ENCODE data around the gene FLOT1.

FLOT1 gene

DNA sequence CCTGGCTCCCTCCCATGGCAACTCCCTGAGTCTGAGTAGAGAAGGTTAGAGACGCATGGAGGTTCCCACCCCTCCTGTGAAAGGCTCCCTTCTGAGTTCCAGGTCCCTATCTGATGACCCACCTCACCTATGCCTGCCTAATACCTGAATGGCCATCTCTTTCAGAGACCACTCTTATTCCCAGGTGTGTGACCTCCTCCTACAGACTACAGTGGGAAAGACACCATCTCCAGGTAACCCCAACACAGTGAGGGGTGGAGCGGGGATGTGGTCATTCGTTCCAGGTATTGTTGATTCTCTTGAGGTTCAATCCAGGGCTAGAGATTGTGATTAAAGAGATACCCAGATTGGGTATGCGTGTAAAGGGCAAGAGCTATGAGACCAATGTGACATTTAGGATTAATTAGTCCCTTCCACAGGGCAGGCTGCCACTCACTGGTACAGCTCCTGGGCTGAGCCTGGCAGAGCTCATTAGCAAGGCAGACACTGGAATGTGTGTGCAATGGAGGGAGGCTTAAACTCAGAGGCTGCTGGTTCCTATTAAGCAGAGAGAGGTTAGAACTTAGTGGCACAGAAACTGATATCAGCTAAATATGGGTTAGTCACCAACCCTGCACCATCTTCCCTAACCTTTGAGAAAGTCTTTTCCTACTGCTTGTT is 48.4 kb upstream of the FLOT1 start:
- POLR2A ChIA-PET: interaction anchor here (2.9 kb wide), 1 partner anchor 9 kb away, joined by 10 read pairs; no protein-coding TSS in a partner anchor
- Histone ChIP-seq H3K4me3 (ENCODE audit: low read depth, low read length) (no peak overlapping the region), H3K9me3 (ENCODE audit: control insufficient read depth, insufficient read depth, low read depth, low read length) (no peaks in the 10 kb centered on the region), H3K36me3 (ENCODE audit: control insufficient read depth in 2 of 2, insufficient read depth in 1 of 2, low read length in 2 of 2) (no peaks in the 10 kb centered on the region), H3K4me1 (ENCODE audit: control insufficient read depth, insufficient read depth, low read length) (no peaks in the 10 kb centered on the region), H3K27ac (ENCODE audit: extremely low read depth, low read depth, low read length) (no peak overlapping the region)
- TF ChIP-seq ZNF362 (tag by site-specific recombination; IDR thresholded peaks at IDR 0.05) (no peak), KLF8 (tag by site-specific recombination; IDR thresholded peaks at IDR 0.05) (no peak)
- CTCF ChIA-PET: interaction anchor here (1.1 to 4.4 kb wide), 4 partner anchors 9 to 38 kb away, joined by 3 to 24 read pairs (median 4); no protein-coding TSS in a partner anchor

DNA sequence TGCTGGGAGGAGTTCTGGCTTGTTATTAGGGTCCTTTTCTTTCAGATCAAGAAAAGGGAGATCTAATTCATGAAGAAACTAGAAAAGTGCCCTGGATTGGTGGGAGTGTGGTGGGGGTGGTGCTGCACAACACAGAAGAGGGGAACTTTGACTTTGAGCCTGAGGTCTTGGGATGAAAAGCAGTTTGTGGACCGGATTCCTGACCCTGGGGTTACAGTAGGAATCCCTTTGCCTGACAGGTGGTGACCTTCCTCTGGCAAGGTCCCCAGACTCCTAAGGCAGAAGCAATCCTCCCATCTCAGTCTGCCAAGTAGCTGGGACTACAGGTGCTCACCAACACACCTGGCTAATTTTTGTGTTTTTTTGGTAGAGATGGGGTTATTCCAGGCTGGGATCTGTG is 47.1 kb upstream of the FLOT1 start:
- ChIA-PET CTCF (interaction anchor here (0.9 to 4.4 kb wide), 3 partner anchors 32 to 59 kb away, joined by 3 to 24 read pairs (median 6); no protein-coding TSS in a partner anchor), POLR2A (interaction anchor here (1.7 to 2.9 kb wide), 2 partner anchors 8 to 11 kb away, joined by 4 to 10 read pairs; no protein-coding TSS in a partner anchor)
- TF ChIP-seq, protein P1, sequence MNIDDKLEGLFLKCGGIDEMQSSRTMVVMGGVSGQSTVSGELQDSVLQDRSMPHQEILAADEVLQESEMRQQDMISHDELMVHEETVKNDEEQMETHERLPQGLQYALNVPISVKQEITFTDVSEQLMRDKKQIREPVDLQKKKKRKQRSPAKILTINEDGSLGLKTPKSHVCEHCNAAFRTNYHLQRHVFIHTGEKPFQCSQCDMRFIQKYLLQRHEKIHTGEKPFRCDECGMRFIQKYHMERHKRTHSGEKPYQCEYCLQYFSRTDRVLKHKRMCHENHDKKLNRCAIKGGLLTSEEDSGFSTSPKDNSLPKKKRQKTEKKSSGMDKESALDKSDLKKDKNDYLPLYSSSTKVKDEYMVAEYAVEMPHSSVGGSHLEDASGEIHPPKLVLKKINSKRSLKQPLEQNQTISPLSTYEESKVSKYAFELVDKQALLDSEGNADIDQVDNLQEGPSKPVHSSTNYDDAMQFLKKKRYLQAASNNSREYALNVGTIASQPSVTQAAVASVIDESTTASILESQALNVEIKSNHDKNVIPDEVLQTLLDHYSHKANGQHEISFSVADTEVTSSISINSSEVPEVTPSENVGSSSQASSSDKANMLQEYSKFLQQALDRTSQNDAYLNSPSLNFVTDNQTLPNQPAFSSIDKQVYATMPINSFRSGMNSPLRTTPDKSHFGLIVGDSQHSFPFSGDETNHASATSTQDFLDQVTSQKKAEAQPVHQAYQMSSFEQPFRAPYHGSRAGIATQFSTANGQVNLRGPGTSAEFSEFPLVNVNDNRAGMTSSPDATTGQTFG (tag by site-specific recombination; IDR thresholded peaks at IDR 0.05; ENCODE audit: borderline replicate concordance): no peak
- TF ChIP-seq ZNF514 (tag by site-specific recombination; IDR thresholded peaks at IDR 0.05) (no peak), ZNF146 (tag by site-specific recombination; IDR thresholded peaks at IDR 0.05) (no peak)
- Histone ChIP-seq H3K27ac (ENCODE audit: extremely low read depth, low read depth, low read length) (no peak overlapping the region), H3K36me3 (ENCODE audit: control insufficient read depth in 2 of 2, insufficient read depth in 1 of 2, low read length in 2 of 2) (no peaks in the 10 kb centered on the region), H3K4me3 (ENCODE audit: low read depth, low read length) (no peak overlapping the region), H3K4me1 (ENCODE audit: control insufficient read depth, insufficient read depth, low read length) (no peaks in the 10 kb centered on the region), H3K9me3 (ENCODE audit: control insufficient read depth, insufficient read depth, low read depth, low read length) (no peaks in the 10 kb centered on the region)

DNA sequence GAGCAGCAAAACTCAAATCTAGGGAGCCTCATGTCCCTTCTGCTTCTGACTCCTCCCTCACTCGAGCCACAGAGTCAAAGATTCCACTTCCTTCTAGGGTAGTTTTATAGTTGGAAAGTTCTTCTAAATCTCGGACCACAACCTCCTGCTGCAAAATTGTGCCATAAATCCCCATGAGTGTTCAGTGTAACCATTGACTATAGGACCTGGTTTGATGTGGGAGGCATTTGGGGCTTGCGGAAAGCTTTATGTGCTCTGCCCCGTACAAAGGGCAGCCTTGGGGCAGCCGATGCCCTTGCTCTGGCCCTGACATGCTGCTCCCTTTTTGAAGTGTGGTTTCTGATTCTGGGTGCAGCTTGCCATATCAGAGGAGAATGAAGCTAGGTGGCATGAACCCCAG is 45.5 kb upstream of the FLOT1 start:
- TF ChIP-seq ZBTB10 (tag by site-specific recombination; IDR thresholded peaks at IDR 0.05) (no peak), ZNF423 (tag by site-specific recombination; IDR thresholded peaks at IDR 0.05) (no peak), GFI1B (tag by site-specific recombination; IDR thresholded peaks at IDR 0.05) (no peak), ZNF214 (tag by site-specific recombination; IDR thresholded peaks at IDR 0.05; ENCODE audit: borderline replicate concordance) (no peak), ZNF48 (tag by site-specific recombination; IDR thresholded peaks at IDR 0.05) (no peak), WT1 (tag by site-specific recombination; IDR thresholded peaks at IDR 0.05) (no peak), AEBP2 (tag by site-specific recombination; IDR thresholded peaks at IDR 0.05; ENCODE audit: borderline replicate concordance) (no peak), KLF7 (tag by site-specific recombination; IDR thresholded peaks at IDR 0.05; ENCODE audit: borderline replicate concordance) (no peak), PRDM6 (tag by site-specific recombination; IDR thresholded peaks at IDR 0.05) (no peak), GLI4 (tag by site-specific recombination; IDR thresholded peaks at IDR 0.05) (no peak), ZNF366 (tag by site-specific recombination; conservative IDR thresholded peaks at IDR 0.05) (no peak), GLIS2 (tag by site-specific recombination; IDR thresholded peaks at IDR 0.05) (no peak), ZNF510 (tag by site-specific recombination; IDR thresholded peaks at IDR 0.05; ENCODE audit: insufficient replicate concordance) (no peak), ZNF266 (tag by site-specific recombination; IDR thresholded peaks at IDR 0.05; ENCODE audit: low read depth) (no peak), ZNF184 (tag by site-specific recombination; IDR thresholded peaks at IDR 0.05) (no peak)
- Histone ChIP-seq H3K36me3 (ENCODE audit: control insufficient read depth in 2 of 2, insufficient read depth in 1 of 2, low read length in 2 of 2) (no peaks in the 10 kb centered on the region), H3K9me3 (ENCODE audit: control insufficient read depth, insufficient read depth, low read depth, low read length) (no peaks in the 10 kb centered on the region), H3K27ac (ENCODE audit: extremely low read depth, low read depth, low read length) (no peak overlapping the region), H3K4me1 (ENCODE audit: control insufficient read depth, insufficient read depth, low read length) (no peaks in the 10 kb centered on the region), H3K4me3 (ENCODE audit: low read depth, low read length) (no peak overlapping the region)
- CTCF ChIA-PET: interaction anchor here (0.6 to 1.5 kb wide), 3 partner anchors 57 to 252 kb away, joined by 3 to 6 read pairs (median 4); no protein-coding TSS in a partner anchor
- POLR2A ChIA-PET: interaction anchor here (1.7 kb wide), 1 partner anchor 12 kb away, joined by 4 read pairs; no protein-coding TSS in a partner anchor
